A549 treated with RU486 at 1 μM for 4 hours (cell line): ENCODE results near the gene AMIGO2. TPM values are rescaled to one million over a fixed set of nuclear protein-coding genes. Genes with fewer than 3 reads are reported as not detected.

Experiments used
- total RNA-seq: library from RNA; stranded (reverse); fragments of 200-300 nt; extraction: Qiagen RNA extraction; gene quantifications from 5 replicates; pipeline ENCODE4 v1.2.3, GENCODE V29; 2022; ENCODE audit warnings: low read depth

Gene AMIGO2, protein sequence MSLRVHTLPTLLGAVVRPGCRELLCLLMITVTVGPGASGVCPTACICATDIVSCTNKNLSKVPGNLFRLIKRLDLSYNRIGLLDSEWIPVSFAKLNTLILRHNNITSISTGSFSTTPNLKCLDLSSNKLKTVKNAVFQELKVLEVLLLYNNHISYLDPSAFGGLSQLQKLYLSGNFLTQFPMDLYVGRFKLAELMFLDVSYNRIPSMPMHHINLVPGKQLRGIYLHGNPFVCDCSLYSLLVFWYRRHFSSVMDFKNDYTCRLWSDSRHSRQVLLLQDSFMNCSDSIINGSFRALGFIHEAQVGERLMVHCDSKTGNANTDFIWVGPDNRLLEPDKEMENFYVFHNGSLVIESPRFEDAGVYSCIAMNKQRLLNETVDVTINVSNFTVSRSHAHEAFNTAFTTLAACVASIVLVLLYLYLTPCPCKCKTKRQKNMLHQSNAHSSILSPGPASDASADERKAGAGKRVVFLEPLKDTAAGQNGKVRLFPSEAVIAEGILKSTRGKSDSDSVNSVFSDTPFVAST
- total RNA-seq, result 100 to 188 TPM (median 178 TPM) in 5 replicates

GRCh38 chr12:47079468-47079980 lies at the start of gene AMIGO2, which contains the start of gene PCED1B:
Gene AMIGO2 (minus strand): TSS chr12:47079959. CDS start chr12:47079002, 957 bp downstream.
Gene PCED1B (plus strand): TSS chr12:47079621. CDS start chr12:47235064, 155,443 bp downstream.

Other genes with a start within 250 kb of the AMIGO2 start
- gene PCED1B, start 338 bp downstream of the AMIGO2 start, total RNA-seq, result 46.0 to 53.9 TPM (median 49.8 TPM) in 5 replicates